Stimulated activated naive CD4-positive, alpha-beta T cell (primary cell): ENCODE data around the gene EIF2B2.

Experiments used
- DNase-seq, 6 experiments: peaks; one replicate each; lab custom pipeline; 2025; lab: John Stamatoyannopoulos, UW

Gene EIF2B2

GRCh38 chr14:75002392-75003249, at the start of gene EIF2B2:
TSS of gene EIF2B2 (plus strand) at chr14:75002921. CDS start at chr14:75002991, 70 bp downstream.
- peak; percentile 96 to 99 (median 98) for DNase-seq

GRCh38 chr14:74953686-74954085, 49.0 kb upstream of the EIF2B2 start:
- DNase-seq = no peak

GRCh38 chr14:74954232-74954946, 48.3 kb upstream of the EIF2B2 start:
- no peak for DNase-seq

- DNase-seq = no peak
These were observed 47.8 kb upstream of the EIF2B2 start for GRCh38 chr14:74954947-74955228.

GRCh38 chr14:74955229-74956026, 47.3 kb upstream of the EIF2B2 start, which contains the start of gene PGF:
TSS of gene PGF (minus strand) at chr14:74955597. CDS start at chr14:74955242, 355 bp downstream.
- DNase-seq = peak in 4 of 6 experiments; percentile 10 to 40 (median 28)

- no peak for DNase-seq
These were observed 46.8 kb upstream of the EIF2B2 start for GRCh38 chr14:74956027-74956279.

GRCh38 chr14:74956280-74957072, 46.2 kb upstream of the EIF2B2 start:
- no peak for DNase-seq

GRCh38 chr14:74959596-74960180, 43.0 kb upstream of the EIF2B2 start:
- no peak for DNase-seq

GRCh38 chr14:74960736-74961135, 42.0 kb upstream of the EIF2B2 start:
- DNase-seq = no peak

- DNase-seq = no peak
These were observed 41.3 kb upstream of the EIF2B2 start for GRCh38 chr14:74961238-74961911.

GRCh38 chr14:74962046-74962445, 40.7 kb upstream of the EIF2B2 start:
- no peak for DNase-seq

- no peak for DNase-seq
These were observed 40.2 kb upstream of the EIF2B2 start for GRCh38 chr14:74962493-74962892.

GRCh38 chr14:74963178-74963704, 39.5 kb upstream of the EIF2B2 start:
- DNase-seq = no peak

GRCh38 chr14:74963705-74964271, 38.9 kb upstream of the EIF2B2 start:
- no peak for DNase-seq

- DNase-seq = no peak
These were observed 37.8 kb upstream of the EIF2B2 start for GRCh38 chr14:74964787-74965485.

GRCh38 chr14:74965486-74966153, 37.1 kb upstream of the EIF2B2 start:
- DNase-seq = no peak

GRCh38 chr14:74968811-74969210, 33.9 kb upstream of the EIF2B2 start:
- no peak for DNase-seq

- DNase-seq = no peak
These were observed 29.6 kb upstream of the EIF2B2 start for GRCh38 chr14:74973003-74973653.
